HAP-1 (cell line): ENCODE measurements around the gene NLGN1.

ENCODE experiments used
- DNase-seq, 2 experiments: peaks; one replicate each; pipeline ENCODE4 v3.0.0-alpha.2; 2016 to 2020; ENCODE audit warnings: low spot score in 2 of 2
- H3K27me3 ChIP-seq: fragments of 250-450 bp; sonication (Bioruptor Pico); 2 replicates; pipeline ENCODE4 v1.5.1; 2020; ENCODE audit warnings: low read depth, mild to moderate bottlenecking, moderate library complexity
- H3K36me3 ChIP-seq: fragments of 250-450 bp; sonication (Bioruptor Pico); replicated peaks from 2 replicates; pipeline ENCODE4 v1.5.1; 2020; ENCODE audit warnings: mild to moderate bottlenecking
- H3K4me1 ChIP-seq: fragments of 250-450 bp; sonication (Bioruptor Pico); 2 replicates; pipeline ENCODE4 v1.5.1; 2020; ENCODE audit warnings: mild to moderate bottlenecking
- H3K4me3 ChIP-seq: fragments of 250-450 bp; sonication (Bioruptor Pico); 2 replicates; pipeline ENCODE4 v1.5.1; 2020; ENCODE audit warnings: mild to moderate bottlenecking, moderate library complexity
- H3K9me3 ChIP-seq: fragments of 250-450 bp; sonication (Bioruptor Pico); 2 replicates; pipeline ENCODE4 v1.5.1; 2020; ENCODE audit warnings: mild to moderate bottlenecking, moderate library complexity
- in situ Hi-C: fragments of 300-500 bp; cut with MboI; formaldehyde crosslinking; loops from 3 replicates; pipeline ENCODE4 v1.14.3; 2020; ENCODE audit warnings: low sequenced_read_pairs, inconsistent platforms, mixed read lengths

Gene NLGN1

GRCh38 chr3:174335324-174335723, 937.8 kb downstream of the NLGN1 start:
- in situ Hi-C loops = no loop called here
- DNase-seq = no peak
- Histone ChIP-seq H3K36me3 (no peaks in the 10 kb centered on the region), H3K4me3 (no peak overlapping the region), H3K27me3 (no peaks in the 10 kb centered on the region), H3K9me3 (no peaks in the 10 kb centered on the region), H3K4me1 (peaks cover 9% of the 10 kb centered on the region)

GRCh38 chr3:174335910-174336309, 938.4 kb downstream of the NLGN1 start:
- no peak overlapping the region for H3K4me3 ChIP-seq
- no peaks in the 10 kb centered on the region for H3K27me3 ChIP-seq
- in situ Hi-C loops = no loop called here
- no peak for DNase-seq
- H3K4me1 ChIP-seq = peaks cover 9% of the 10 kb centered on the region
- no peaks in the 10 kb centered on the region for H3K9me3 ChIP-seq
- H3K36me3 ChIP-seq = no peaks in the 10 kb centered on the region
